ENCODE results near the gene ADAMTSL2.

Gene ADAMTSL2

DNA sequence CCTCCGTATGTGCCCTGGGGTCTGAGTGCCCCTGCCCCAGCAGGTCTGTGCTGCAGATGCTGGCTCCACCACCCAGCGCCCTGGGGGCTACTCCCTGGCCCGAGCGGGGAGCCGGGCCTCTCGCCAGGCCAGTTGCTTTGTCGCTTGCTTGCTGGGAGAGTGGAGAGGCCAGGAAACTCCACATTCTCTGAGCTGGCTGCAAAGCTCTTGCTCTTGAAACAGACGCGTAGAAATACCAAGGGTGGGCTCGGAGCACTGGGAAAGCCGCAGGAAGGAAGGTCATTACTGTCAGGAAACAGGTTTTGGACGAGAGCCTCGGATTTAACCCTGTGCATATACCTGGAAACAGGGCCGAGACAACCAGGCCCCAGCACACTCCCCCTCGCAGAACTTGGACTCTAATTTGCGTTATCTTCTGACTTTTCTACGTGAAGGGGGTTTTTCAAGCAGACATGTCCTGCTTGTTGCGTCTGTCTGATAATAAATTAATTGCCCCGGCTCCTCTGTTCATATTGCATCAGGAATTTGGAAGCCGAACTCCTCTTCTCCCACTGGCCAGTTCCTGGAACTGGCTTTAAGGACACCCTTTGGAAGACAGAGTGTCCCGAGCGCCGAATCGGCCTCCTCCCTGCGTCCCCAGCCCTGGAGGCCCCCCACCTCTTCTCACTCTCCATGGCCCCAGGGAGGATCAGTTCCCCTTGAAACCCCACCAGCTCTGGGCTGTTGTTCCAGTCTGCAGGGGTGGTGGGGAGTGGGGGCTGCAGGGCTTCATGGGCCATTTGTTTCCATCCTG, 11.2 kb downstream of the ADAMTSL2 start:
- peaks cover 4% of the 10 kb centered on the region for H3K27me3 ChIP-seq (ENCODE audit: insufficient read depth, poor library complexity, severe bottlenecking)
- TF ChIP-seq CTCF (IDR thresholded peaks at IDR 0.05; ENCODE audit: insufficient read depth, low read length) (no peak), POLR2AphosphoS5 (IDR thresholded peaks at IDR 0.05; ENCODE audit: low read depth) (no peak), SPI1 (IDR thresholded peaks at IDR 0.05; ENCODE audit: borderline replicate concordance, low read depth) (no peak), REST (IDR thresholded peaks at IDR 0.05; ENCODE audit: insufficient replicate concordance, low read depth) (no peak), GABPA (IDR thresholded peaks at IDR 0.05; ENCODE audit: low read depth) (no peak)

GRCh38 chr9:133546287-133546680, 11.8 kb downstream of the ADAMTSL2 start:
- H3K4me3 ChIP-seq (replicated peaks; ENCODE audit: insufficient read depth, low read length), result no peak overlapping the region
- H3K27ac ChIP-seq (replicated peaks), result no peak overlapping the region
- peaks cover 4% of the 10 kb centered on the region for H3K27me3 ChIP-seq (ENCODE audit: insufficient read depth, poor library complexity, severe bottlenecking)
- DNase-seq (ENCODE audit: low read depth in 1 of 2, low spot score in 1 of 2), result no peak
- no peak for TF ChIP-seq SPI1 (IDR thresholded peaks at IDR 0.05; ENCODE audit: borderline replicate concordance, low read depth)
- TF ChIP-seq REST (IDR thresholded peaks at IDR 0.05; ENCODE audit: insufficient replicate concordance, low read depth), result no peak
- no peak for TF ChIP-seq GABPA (IDR thresholded peaks at IDR 0.05; ENCODE audit: low read depth)

More for the DNA sequence above, 11.2 kb downstream of the ADAMTSL2 start:
- Histone ChIP-seq H3K4me3 (replicated peaks; ENCODE audit: insufficient read depth, low read length) (no peak overlapping the region), H3K27ac (replicated peaks) (no peak overlapping the region)
- DNase-seq (ENCODE audit: low read depth in 1 of 2, low spot score in 1 of 2), result no peak

DNA sequence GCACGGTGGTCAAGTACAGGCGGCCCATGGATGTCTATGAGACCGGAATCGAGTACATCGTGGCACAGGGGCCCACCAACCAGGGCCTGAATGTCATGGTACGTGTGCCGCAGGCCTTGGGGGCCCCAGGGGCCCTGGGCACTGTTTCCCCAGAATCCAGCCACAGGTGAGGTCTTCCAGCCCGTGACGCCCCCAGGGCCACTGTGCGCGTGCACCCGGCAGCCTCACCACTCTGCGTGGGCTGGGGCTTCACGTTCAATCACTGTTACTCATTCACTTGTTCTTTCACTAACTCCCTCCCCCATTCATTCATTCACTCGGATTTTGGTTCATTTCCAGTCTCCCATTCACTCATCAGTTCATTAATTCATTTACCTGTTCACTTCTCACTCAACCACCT, 12.6 kb downstream of the ADAMTSL2 start:
- DNase-seq (ENCODE audit: low read depth in 1 of 2, low spot score in 1 of 2), result no peak
- no peak overlapping the region for H3K27ac ChIP-seq (replicated peaks)
- no peak for TF ChIP-seq GABPA (IDR thresholded peaks at IDR 0.05; ENCODE audit: low read depth)
- peaks cover 4% of the 10 kb centered on the region for H3K27me3 ChIP-seq (ENCODE audit: insufficient read depth, poor library complexity, severe bottlenecking)
- no peak overlapping the region for H3K4me3 ChIP-seq (replicated peaks; ENCODE audit: insufficient read depth, low read length)

- no peak overlapping the region for H3K27ac ChIP-seq (replicated peaks)
- DNase-seq (ENCODE audit: low read depth in 1 of 2, low spot score in 1 of 2), result no peak
- no peak overlapping the region for H3K4me3 ChIP-seq (replicated peaks; ENCODE audit: insufficient read depth, low read length)
- TF ChIP-seq GABPA (IDR thresholded peaks at IDR 0.05; ENCODE audit: low read depth), result no peak
- no peak for TF ChIP-seq POLR2AphosphoS5 (IDR thresholded peaks at IDR 0.05; ENCODE audit: low read depth)
- no peak for TF ChIP-seq SPI1 (IDR thresholded peaks at IDR 0.05; ENCODE audit: borderline replicate concordance, low read depth)
- no peak for TF ChIP-seq REST (IDR thresholded peaks at IDR 0.05; ENCODE audit: insufficient replicate concordance, low read depth)
- TF ChIP-seq CTCF (IDR thresholded peaks at IDR 0.05; ENCODE audit: insufficient read depth, low read length), result no peak
- H3K27me3 ChIP-seq (ENCODE audit: insufficient read depth, poor library complexity, severe bottlenecking), result peaks cover 4% of the 10 kb centered on the region
These were observed 16.9 kb downstream of the ADAMTSL2 start for GRCh38 chr9:133551446-133551845.

Data from HL-60 (cell line).